Measurements from ENCODE around the gene GPD2. TPM values are rescaled to one million over a fixed set of nuclear protein-coding genes. Genes with fewer than 3 reads are reported as not detected.

The GPD2 gene
- total and polyA plus RNA-seq, 2 of the 8 experiments (the other 6 are each of a cell fraction or from before 2014, with no cell fraction given): 8.4 to 43.1 TPM

- TF ChIP-seq TCF12 (IDR thresholded peaks at IDR 0.05; ENCODE audit: low read depth, low read length): no peak
- TF ChIP-seq ASH2L (IDR thresholded peaks at IDR 0.05; ENCODE audit: low read length): no peak
- no peak for TF ChIP-seq USF2 (IDR thresholded peaks at IDR 0.05; ENCODE audit: low read length)
Observed at GRCh38 chr2:156536534-156536933, 100.4 kb downstream of the GPD2 start (continued).

All from H1 (cell line).